ENCODE results near the gene NLRP6. TPM values are rescaled to one million over a fixed set of nuclear protein-coding genes. Genes with fewer than 3 reads are reported as not detected.
A peak's percentile ranks its signal among the peaks of the same experiment; 100 is the strongest.

The NLRP6 gene
- total RNA-seq, 1 experiment from 2014 or later: not detected

GRCh38 chr11:334264-334994 lies 56.2 kb downstream of the NLRP6 start:
- H3K9ac ChIP-seq (ENCODE audit: extremely low read depth, insufficient read length, low read length): no peak overlapping the region
- peak overlapping the region; percentile 29 to 72; a peak in 3 of 5 replicates for H3K4me3 Mint-ChIP-seq
- H2AFZ ChIP-seq (ENCODE audit: low read length): no peak overlapping the region

More at GRCh38 chr11:334264-334994, 56.2 kb downstream of the NLRP6 start:
- no peak for TF ChIP-seq CTCF (conservative IDR thresholded peaks at IDR 0.05)
- Histone ChIP-seq H3K56ac (ENCODE audit: insufficient read length, low read depth, low read length) (no peak overlapping the region), H3K9me3 (ENCODE audit: control insufficient read depth, low read depth, low read length) (no peaks in the 10 kb centered on the region), H3K4me1 (ENCODE audit: insufficient read depth, low read length) (peaks cover 12% of the 10 kb centered on the region; the same call in 1 of the 2 replicates), H2BK5ac (ENCODE audit: insufficient read length, low read length) (no peak overlapping the region), H3K4ac (ENCODE audit: low read depth, low read length) (no peak overlapping the region; the same call in 1 of the 2 replicates), H3T11ph (ENCODE audit: low read length) (no peak overlapping the region), H3K14ac (ENCODE audit: insufficient read depth, low read length) (peak overlapping the region; percentile 2; the same call in 1 of the 2 replicates), H4K20me1 (ENCODE audit: control insufficient read depth, insufficient read depth, insufficient read length) (no peaks in the 10 kb centered on the region), H3K27ac (ENCODE audit: insufficient read length, low read depth, low read length) (peak overlapping the region; percentile 7), H3K79me1 (ENCODE audit: insufficient read depth, low read depth, low read length, poor library complexity, severe bottlenecking) (no peaks in the 10 kb centered on the region), H2AK5ac (ENCODE audit: insufficient read length, low read length) (no peak overlapping the region), H4K8ac (replicated peaks; ENCODE audit: insufficient read length, low read depth, low read length) (no peak overlapping the region), H3K23me2 (ENCODE audit: insufficient read length, low read depth, low read length, poor library complexity, severe bottlenecking) (no peaks in the 10 kb centered on the region), H3K18ac (ENCODE audit: insufficient read length, low read depth, low read length) (peak overlapping the region; percentile 50), H2BK120ac (ENCODE audit: low read depth, low read length, poor library complexity, severe bottlenecking) (no peak overlapping the region), H2BK12ac (ENCODE audit: insufficient read length, low read depth, low read length) (peak overlapping the region; percentile 93), H3K79me2 (ENCODE audit: insufficient read depth, low read length) (no peaks in the 10 kb centered on the region), H2BK15ac (ENCODE audit: low read depth, low read length) (no peak overlapping the region), H4K91ac (ENCODE audit: insufficient read length, low read depth, low read length) (no peak overlapping the region), H4K5ac (ENCODE audit: insufficient read length, low read depth, low read length) (no peak overlapping the region), H3K4me2 (ENCODE audit: insufficient read depth, insufficient read length, low read length) (no peak overlapping the region), H3K23ac (ENCODE audit: insufficient read length, low read depth, low read length) (no peak overlapping the region), H3K27me3 (ENCODE audit: insufficient read depth, low read length) (no peaks in the 10 kb centered on the region), H2BK20ac (ENCODE audit: low read depth, low read length, poor library complexity, severe bottlenecking) (no peak overlapping the region)
- WGBS (ENCODE audit: extremely low coverage, insufficient read length, low lambda C conversion rate): no CpG with 5 or more reads among the region's 25 CpGs
- Mint-ChIP-seq H3K27ac (peak overlapping the region; percentile 97 to 98 (median 98)), H3K27me3 (ENCODE audit: low read depth) (peaks cover 3% of the 10 kb centered on the region), H3K36me3 (ENCODE audit: insufficient read depth in 1 of 3, low read depth in 3 of 3) (peaks cover 4 to 33% (median 11%) of the 10 kb centered on the region in 3 experiments; a peak in 6 of 7 replicates), H3K4me1 (peaks cover 33 to 39% of the 10 kb centered on the region in 2 experiments), H3K9me3 (peaks cover 21 to 25% of the 10 kb centered on the region in 2 experiments)
- DNase-seq: peak; percentile 90

Other genes starting within 250 kb of the NLRP6 start
- not detected in 2 replicates for gene SCGB1C1, start 85.3 kb upstream of the NLRP6 start, total RNA-seq (2021)
- gene BET1L, start 71.0 kb upstream of the NLRP6 start, total RNA-seq (2021): 44.1 and 49.4 TPM in 2 replicates
- gene RIC8A, start 70.7 kb upstream of the NLRP6 start, total RNA-seq (2021): 94.9 and 98.1 TPM in 2 replicates
- gene SIRT3, start 42.1 kb upstream of the NLRP6 start, total RNA-seq (2021): 13.2 and 13.9 TPM in 2 replicates
- gene PSMD13, start 41.4 kb upstream of the NLRP6 start, total RNA-seq (2021): 141 and 148 TPM in 2 replicates
- gene PGGHG, start 10.7 kb downstream of the NLRP6 start, total RNA-seq (2021): 57.9 and 58.3 TPM in 2 replicates
- gene IFITM5, start 21.1 kb downstream of the NLRP6 start, total RNA-seq (2021): not detected in 2 replicates
- gene IFITM2, start 29.4 kb downstream of the NLRP6 start, total RNA-seq (2021): 421 and 425 TPM in 2 replicates
- 498 and 500 TPM in 2 replicates for gene IFITM1, start 35.6 kb downstream of the NLRP6 start, total RNA-seq (2021)
- gene IFITM3, start 42.5 kb downstream of the NLRP6 start, total RNA-seq (2021): 419 and 425 TPM in 2 replicates
- gene B4GALNT4, start 91.1 kb downstream of the NLRP6 start, total RNA-seq (2021): 101 and 105 TPM in 2 replicates
- 41.7 and 43.8 TPM in 2 replicates for gene PKP3, start 115.8 kb downstream of the NLRP6 start, total RNA-seq (2021)
- 85.7 and 89.7 TPM in 2 replicates for gene SIGIRR, start 136.6 kb downstream of the NLRP6 start, total RNA-seq (2021)
- gene ANO9, start 163.6 kb downstream of the NLRP6 start, total RNA-seq (2021): 12.3 and 13.1 TPM in 2 replicates
- gene PTDSS2, start 171.9 kb downstream of the NLRP6 start, total RNA-seq (2021): 53.4 and 55.3 TPM in 2 replicates
- gene RNH1, start 228.8 kb downstream of the NLRP6 start, total RNA-seq (2021): 60.0 and 67.0 TPM in 2 replicates

Data from H9 (cell line).